ENCODE results near the gene TRMT44. TPM values are rescaled to one million over a fixed set of nuclear protein-coding genes. Genes with fewer than 3 reads are reported as not detected.

TRMT44 gene
- polyA plus RNA-seq, 1 donor (not counting 4 experiments of a cell fraction or from before 2014, with no cell fraction given), result 8.8 TPM

DNA sequence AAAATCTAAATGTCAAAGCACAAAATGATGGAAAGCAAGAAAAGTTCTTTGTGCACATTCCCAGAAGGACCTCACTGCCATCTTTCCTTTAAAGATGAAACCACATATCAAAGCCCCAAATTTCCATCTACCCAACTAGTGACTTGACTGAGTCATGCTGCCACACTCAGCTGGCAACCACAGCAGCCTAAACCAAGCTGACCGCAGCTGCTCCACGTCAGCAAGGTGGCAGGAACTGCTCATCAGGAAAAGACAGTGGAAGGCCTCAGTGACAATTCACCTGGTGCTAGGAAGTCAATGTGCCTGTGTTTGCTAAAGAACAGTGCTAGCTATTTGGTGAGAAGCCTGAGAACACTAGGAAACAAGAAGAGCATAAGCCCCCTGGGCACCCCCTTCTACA lies 26.2 kb upstream of the TRMT44 start:
- dilution Hi-C loops (cut with MboI; ENCODE audit: extremely low pct_ligation_motif_present, low sequenced_read_pairs), result loop anchor here (25.0 kb wide), 1 partner anchor 152 kb away; the partner anchor contains the start of gene HTRA3
- H3K36me3 ChIP-seq (ENCODE audit: control insufficient read depth in 2 of 2, extremely low read depth in 1 of 2, insufficient read depth in 2 of 2, low read length in 2 of 2), result peaks cover 0 to 17% of the 10 kb centered on the region in 2 experiments

DNA sequence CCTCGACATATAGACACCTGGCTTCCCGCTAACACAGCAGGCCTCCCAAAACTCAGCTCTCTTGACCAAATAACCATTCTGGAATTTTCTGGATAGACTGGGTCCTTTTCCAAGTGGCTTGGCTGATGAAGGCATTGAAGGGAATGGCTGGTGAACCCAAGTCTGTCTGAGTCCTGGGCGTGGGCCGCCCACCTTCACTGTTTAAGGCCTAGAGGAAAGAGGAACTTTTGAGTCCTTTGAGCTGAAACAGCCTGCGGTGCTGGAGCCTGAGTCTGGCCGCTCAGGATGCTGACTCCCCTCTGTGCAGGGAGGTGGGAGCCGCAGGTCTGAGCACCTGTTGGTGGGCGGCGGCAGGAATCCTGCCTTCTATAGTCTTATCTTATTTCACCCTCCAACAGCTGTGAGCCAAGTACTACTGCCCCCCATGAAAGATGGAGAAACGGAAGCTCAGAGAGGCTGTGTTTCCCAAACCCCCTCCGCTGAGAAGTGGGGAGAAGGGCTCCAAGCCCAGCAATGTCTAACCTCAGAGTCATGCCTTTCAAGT lies 23.4 kb upstream of the TRMT44 start:
- Histone ChIP-seq H3K79me2 (ENCODE audit: control insufficient read depth, insufficient read depth, low read length) (no peaks in the 10 kb centered on the region), H3K4me1 (ENCODE audit: control insufficient read depth, extremely low read depth, insufficient read depth, low read length) (peaks cover 3% of the 10 kb centered on the region), H3K27ac (ENCODE audit: control insufficient read depth, insufficient read depth, low read length) (no peak overlapping the region), H3K4me3 (ENCODE audit: control insufficient read depth in 2 of 3, extremely low read depth in 1 of 3, insufficient read depth in 2 of 3, low read depth in 1 of 3, low read length in 3 of 3) (no peak overlapping the region), H3K9me1 (ENCODE audit: control insufficient read depth, extremely low read depth, insufficient read depth, low read length) (no peaks in the 10 kb centered on the region), H4K20me1 (ENCODE audit: control insufficient read depth, extremely low read depth, insufficient read depth, low read length) (no peaks in the 10 kb centered on the region), H3K9me3 (ENCODE audit: control insufficient read depth, low read depth, low read length) (no peaks in the 10 kb centered on the region), H3K27me3 (ENCODE audit: control insufficient read depth, extremely low read depth, insufficient read depth, low read length) (no peaks in the 10 kb centered on the region), H3K4me2 (ENCODE audit: control insufficient read depth, extremely low read depth, insufficient read depth, low read depth, low read length) (no peak overlapping the region), H2AFZ (ENCODE audit: control insufficient read depth, low read length) (no peak overlapping the region), H3K9ac (ENCODE audit: control insufficient read depth, extremely low read depth, insufficient read depth, low read length) (no peak overlapping the region), H3K36me3 (ENCODE audit: control insufficient read depth in 2 of 2, extremely low read depth in 1 of 2, insufficient read depth in 2 of 2, low read length in 2 of 2) (peaks cover 0 to 17% of the 10 kb centered on the region in 2 experiments)
- DNase-seq (ENCODE audit: low read depth, low spot score) (no peak), FAIRE-seq (no peak)
- dilution Hi-C loops (cut with MboI; ENCODE audit: extremely low pct_ligation_motif_present, low sequenced_read_pairs), result loop anchor here (25.0 kb wide), 1 partner anchor 155 kb away; the partner anchor contains the start of gene HTRA3
- TF ChIP-seq, protein P1, sequence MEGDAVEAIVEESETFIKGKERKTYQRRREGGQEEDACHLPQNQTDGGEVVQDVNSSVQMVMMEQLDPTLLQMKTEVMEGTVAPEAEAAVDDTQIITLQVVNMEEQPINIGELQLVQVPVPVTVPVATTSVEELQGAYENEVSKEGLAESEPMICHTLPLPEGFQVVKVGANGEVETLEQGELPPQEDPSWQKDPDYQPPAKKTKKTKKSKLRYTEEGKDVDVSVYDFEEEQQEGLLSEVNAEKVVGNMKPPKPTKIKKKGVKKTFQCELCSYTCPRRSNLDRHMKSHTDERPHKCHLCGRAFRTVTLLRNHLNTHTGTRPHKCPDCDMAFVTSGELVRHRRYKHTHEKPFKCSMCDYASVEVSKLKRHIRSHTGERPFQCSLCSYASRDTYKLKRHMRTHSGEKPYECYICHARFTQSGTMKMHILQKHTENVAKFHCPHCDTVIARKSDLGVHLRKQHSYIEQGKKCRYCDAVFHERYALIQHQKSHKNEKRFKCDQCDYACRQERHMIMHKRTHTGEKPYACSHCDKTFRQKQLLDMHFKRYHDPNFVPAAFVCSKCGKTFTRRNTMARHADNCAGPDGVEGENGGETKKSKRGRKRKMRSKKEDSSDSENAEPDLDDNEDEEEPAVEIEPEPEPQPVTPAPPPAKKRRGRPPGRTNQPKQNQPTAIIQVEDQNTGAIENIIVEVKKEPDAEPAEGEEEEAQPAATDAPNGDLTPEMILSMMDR (optimal IDR thresholded peaks at IDR 0.05 in 1 of 3, IDR thresholded peaks at IDR 0.05 in 1 of 3, conservative IDR thresholded peaks at IDR 0.05 in 1 of 3; ENCODE audit: extremely low read depth in 1 of 3, insufficient read depth in 2 of 3, low read length in 3 of 3), result no peak
- TF ChIP-seq EZH2 (IDR thresholded peaks at IDR 0.05; ENCODE audit: low read length), result no peak

More for the DNA sequence above, 26.2 kb upstream of the TRMT44 start:
- DNase-seq (ENCODE audit: low read depth, low spot score), result no peak
- no peak overlapping the region for H3K4me3 ChIP-seq (ENCODE audit: control insufficient read depth in 2 of 3, extremely low read depth in 1 of 3, insufficient read depth in 2 of 3, low read depth in 1 of 3, low read length in 3 of 3)
- no peak overlapping the region for H2AFZ ChIP-seq (ENCODE audit: control insufficient read depth, low read length)
- no peak overlapping the region for H3K9ac ChIP-seq (ENCODE audit: control insufficient read depth, extremely low read depth, insufficient read depth, low read length)
- no peaks in the 10 kb centered on the region for H3K4me1 ChIP-seq (ENCODE audit: control insufficient read depth, extremely low read depth, insufficient read depth, low read length)
- no peaks in the 10 kb centered on the region for H3K79me2 ChIP-seq (ENCODE audit: control insufficient read depth, insufficient read depth, low read length)
- no peak for FAIRE-seq
- H4K20me1 ChIP-seq (ENCODE audit: control insufficient read depth, extremely low read depth, insufficient read depth, low read length), result no peaks in the 10 kb centered on the region
- H3K27ac ChIP-seq (ENCODE audit: control insufficient read depth, insufficient read depth, low read length), result no peak overlapping the region
- no peaks in the 10 kb centered on the region for H3K9me3 ChIP-seq (ENCODE audit: control insufficient read depth, low read depth, low read length)
- H3K4me2 ChIP-seq (ENCODE audit: control insufficient read depth, extremely low read depth, insufficient read depth, low read depth, low read length), result no peak overlapping the region
- no peaks in the 10 kb centered on the region for H3K9me1 ChIP-seq (ENCODE audit: control insufficient read depth, extremely low read depth, insufficient read depth, low read length)
- no peaks in the 10 kb centered on the region for H3K27me3 ChIP-seq (ENCODE audit: control insufficient read depth, extremely low read depth, insufficient read depth, low read length)
- no peak for TF ChIP-seq EZH2 (IDR thresholded peaks at IDR 0.05; ENCODE audit: low read length)
- TF ChIP-seq, protein P1 (optimal IDR thresholded peaks at IDR 0.05 in 1 of 3, IDR thresholded peaks at IDR 0.05 in 1 of 3, conservative IDR thresholded peaks at IDR 0.05 in 1 of 3; ENCODE audit: extremely low read depth in 1 of 3, insufficient read depth in 2 of 3, low read length in 3 of 3), result no peak
